HepG2 (cell line): ENCODE measurements around the gene LSM14B. TPM values are rescaled to one million over a fixed set of nuclear protein-coding genes. Genes with fewer than 3 reads are reported as not detected.
A peak's percentile ranks its signal among the peaks of the same experiment; 100 is the strongest.

Experiments
- ATAC-seq: fragments of 200-7000 bp; cut with Tn5 transposase; 3 replicates; pipeline ENCODE4 v1.9.1; 2020; ENCODE audit warnings: mild to moderate bottlenecking, moderate library complexity
- Bru-seq: library from RNA; stranded (reverse); fragments of 400-500 nt; gene quantifications from one replicate; lab custom pipeline; 2021; lab: Mats Ljungman, UMichigan
- BruChase-seq, 2 experiments: library from RNA; stranded (reverse); fragments of 400-500 nt; gene quantifications; one replicate each; lab custom pipeline; 2021; lab: Mats Ljungman, UMichigan
- BruUV-seq: library from RNA; stranded (reverse); fragments of 400-500 nt; replicated peaks from 2 replicates; lab custom pipeline; 2021; lab: Mats Ljungman, UMichigan
- CTCF ChIA-PET: fragments of 300-600 bp; formaldehyde crosslinking; extraction: SDS; loops from one replicate; lab custom pipeline; 2021; ENCODE audit warnings: low total read pairs, inconsistent platforms, low intra/inter-chr PET ratio; lab: Yijun Ruan, JAX
- POLR2A ChIA-PET: fragments of 350-600 bp; sonication (Branson Sonifier 250); formaldehyde crosslinking; loops from one replicate; lab custom pipeline; 2020; ENCODE audit warnings: antibody characterized with exemption, inconsistent platforms; lab: Yijun Ruan, JAX
- DNase-seq: peaks from one replicate; pipeline ENCODE4 v3.0.0-alpha.2; 2015; ENCODE audit warnings: low spot score
- FAIRE-seq: peaks from 3 replicates; lab custom pipeline; 2011; peaks lifted over from hg19 to GRCh38; lab: Jason Lieb, UNC
- H2AFZ ChIP-seq: one replicate; pipeline ENCODE4 v1.6.1; 2011; ENCODE audit warnings: low read length, inconsistent platforms
- H3K27ac ChIP-seq: fragments of 300-600 bp; 3 replicates; pipeline ENCODE4 v1.8.0; 2011; ENCODE audit warnings: mixed run types, mild to moderate bottlenecking, mixed read lengths, low read length, inconsistent platforms; ENCODE audit not compliant: insufficient read depth; ENCODE audit errors: extremely low read length
- H3K27me3 ChIP-seq, 2 experiments: fragments of 200-600 bp in 1 of 2; 2 replicates in 1 of 2; 3 replicates in 1 of 2; pipeline versions ENCODE4 v1.6.0 to v1.8.0; 2011; ENCODE audit warnings: low read length in 2 of 2, mild to moderate bottlenecking in 2 of 2, moderate library complexity in 2 of 2, inconsistent platforms in 1 of 2; ENCODE audit not compliant: insufficient read depth in 2 of 2, control insufficient read depth in 1 of 2
- H3K36me3 ChIP-seq, 2 experiments: fragments of 200-600 bp in 1 of 2; replicated peaks in 1 of 2; 2 replicates in 1 of 2; 3 replicates in 1 of 2; pipeline versions ENCODE4 v1.5.1 to v1.8.0; 2011; ENCODE audit warnings: low read length in 2 of 2, inconsistent platforms in 1 of 2; ENCODE audit not compliant: insufficient read depth in 2 of 2, control insufficient read depth in 1 of 2
- H3K4me1 ChIP-seq: 2 replicates; pipeline ENCODE4 v1.5.1; 2012; ENCODE audit warnings: low read length, inconsistent platforms; ENCODE audit not compliant: insufficient read depth
- H3K4me2 ChIP-seq: 2 replicates; pipeline ENCODE4 v1.6.0; 2011; ENCODE audit warnings: low read depth, low read length, inconsistent platforms
- H3K4me3 ChIP-seq, 3 experiments: fragments of 200-600 bp in 1 of 3; sonication (generic), shearing (Covaris generic) in 1 of 3; replicated peaks in 1 of 3; 2 replicates each; pipeline ENCODE4 v1.5.1; 2011 to 2016; ENCODE audit warnings: low read length in 3 of 3, inconsistent platforms in 2 of 3, low read depth in 2 of 3, mild to moderate bottlenecking in 2 of 3, control low read depth in 1 of 3, mixed read lengths in 1 of 3; ENCODE audit not compliant: insufficient read depth in 1 of 3
- H3K79me2 ChIP-seq: one replicate; pipeline ENCODE4 v1.6.1; 2011; ENCODE audit warnings: low read length, inconsistent platforms; ENCODE audit not compliant: insufficient read depth
- H3K9ac ChIP-seq: 2 replicates; pipeline ENCODE4 v1.6.0; 2011; ENCODE audit warnings: mild to moderate bottlenecking, low read depth, low read length, inconsistent platforms; ENCODE audit not compliant: insufficient read depth
- H3K9me3 ChIP-seq: 2 replicates; pipeline ENCODE4 v1.5.1; 2012; ENCODE audit warnings: mild to moderate bottlenecking, low read length
- H4K20me1 ChIP-seq: 2 replicates; pipeline ENCODE4 v1.6.0; 2011; ENCODE audit warnings: inconsistent platforms, mild to moderate bottlenecking, low read length, moderate library complexity; ENCODE audit not compliant: insufficient read depth
- ATF3 ChIP-seq: sonication (generic); formaldehyde crosslinking; IDR thresholded peaks from 2 replicates; pipeline ENCODE4 v1.4.0; 2020; ENCODE audit warnings: missing genetic modification reagents
- CREM ChIP-seq, 2 experiments: sonication (generic) in 1 of 2; formaldehyde crosslinking in 1 of 2; IDR thresholded peaks; 2 replicates each; pipeline versions ENCODE4 v1.4.0 to v1.6.1; 2016 to 2020; ENCODE audit warnings: antibody characterized with exemption in 1 of 2, mild to moderate bottlenecking in 1 of 2, missing genetic modification reagents in 1 of 2
- FOXP4 ChIP-seq: sonication (generic); formaldehyde crosslinking; IDR thresholded peaks from 2 replicates; pipeline ENCODE4 v1.4.0; 2020; ENCODE audit warnings: missing genetic modification reagents
- MEIS1 ChIP-seq: sonication (generic); formaldehyde crosslinking; IDR thresholded peaks from 2 replicates; pipeline ENCODE4 v1.9.0; 2021; ENCODE audit warnings: mild to moderate bottlenecking, missing genetic modification reagents, moderate library complexity, borderline replicate concordance
- PRPF4 ChIP-seq: fragments of 200-400 bp; formaldehyde crosslinking; IDR thresholded peaks from 2 replicates; pipeline ENCODE4 v1.6.1; 2016; ENCODE audit warnings: low read length, low read depth; ENCODE audit not compliant: poor library complexity, severe bottlenecking
- RAD51 ChIP-seq: fragments of 450-650 bp; IDR thresholded peaks from 2 replicates; pipeline ENCODE4 v1.6.1; 2016; ENCODE audit warnings: borderline replicate concordance
- RBFOX2 ChIP-seq: fragments of 200-400 bp; formaldehyde crosslinking; IDR thresholded peaks from 2 replicates; pipeline ENCODE4 v1.6.1; 2017; ENCODE audit warnings: low read depth, mild to moderate bottlenecking, low read length
- SIX4 ChIP-seq: sonication (generic); formaldehyde crosslinking; IDR thresholded peaks from 2 replicates; pipeline ENCODE4 v1.4.0; 2020; ENCODE audit warnings: missing genetic modification reagents
- ZEB1 ChIP-seq: IDR thresholded peaks from 2 replicates; pipeline ENCODE4 v1.6.1; 2012; ENCODE audit warnings: mild to moderate bottlenecking, low read depth, inconsistent platforms; ENCODE audit not compliant: insufficient replicate concordance
- ZFP36 ChIP-seq: fragments of 150-350 bp; IDR thresholded peaks from 2 replicates; pipeline ENCODE4 v1.6.1; 2018; ENCODE audit warnings: borderline replicate concordance, low read length, low read depth; ENCODE audit not compliant: partially characterized antibody
- ZNF121 ChIP-seq: sonication (generic); formaldehyde crosslinking; IDR thresholded peaks from 2 replicates; pipeline ENCODE4 v1.5.0; 2020; ENCODE audit warnings: mild to moderate bottlenecking, missing genetic modification reagents
- ZNF24 ChIP-seq: fragments of 450-650 bp; IDR thresholded peaks from 2 replicates; pipeline ENCODE4 v1.6.1; 2017; ENCODE audit warnings: antibody characterized with exemption, mild to moderate bottlenecking
- ZNF382 ChIP-seq: sonication (generic); formaldehyde crosslinking; IDR thresholded peaks from 2 replicates; pipeline ENCODE4 v1.5.0; 2020; ENCODE audit warnings: missing genetic modification reagents, mild to moderate bottlenecking, borderline replicate concordance
- ZNF577 ChIP-seq: sonication (generic); formaldehyde crosslinking; IDR thresholded peaks from 2 replicates; pipeline ENCODE4 v1.4.0; 2020; ENCODE audit warnings: mild to moderate bottlenecking, low read depth, missing genetic modification reagents, borderline replicate concordance
- ZNF83 ChIP-seq: sonication (generic); formaldehyde crosslinking; IDR thresholded peaks from 2 replicates; pipeline ENCODE4 v1.4.0; 2020; ENCODE audit warnings: missing genetic modification reagents, mild to moderate bottlenecking, borderline replicate concordance
- WGBS: methylation state at CpG from one replicate; pipeline ENCODE4 v1.1.6; 2017; ENCODE audit warnings: low lambda C conversion rate; 5-methylcytosine and 5-hydroxymethylcytosine counted together
- in situ Hi-C: cut with HindIII; loops from 2 replicates; pipeline ENCODE4 v1.10.0; 2017; ENCODE audit warnings: low pct_unique_long_range_greater_than_20kb; ENCODE audit not compliant: extremely low pct_ligation_motif_present
- intact Hi-C: fragments of 100-400 bp; cut with micrococcal nuclease; formaldehyde crosslinking; loops from one replicate; pipeline ENCODE4 v1.10.0; 2022; ENCODE audit not compliant: unreplicated experiment
- long read RNA-seq, 2 experiments: library from RNA in 1 of 2; library from polyadenylated mRNA in 1 of 2; stranded (forward) in 1 of 2; unstranded in 1 of 2; transcript quantifications; one replicate each; pipeline ENCODE4 v2.0.0, GENCODE V29; 2019 to 2022
- polyA minus RNA-seq, 3 experiments: library from RNA; depleted of rRNA, polyadenylated mRNA; stranded (reverse); fragments of >200 nt; gene quantifications; 2 replicates each; pipeline ENCODE4 v1.2.3, GENCODE V29; 2011; ENCODE audit warnings: low replicate concordance in 1 of 3
- polyA plus RNA-seq, 8 experiments: library from polyadenylated mRNA; depleted of rRNA in 3 of 8; stranded (reverse) in 7 of 8; unstranded in 1 of 8; fragments of >200 nt; fragmentation: Illumina TruSeq in 4 of 8; extraction: Trizol in 4 of 8; gene quantifications; 2 replicates each; pipeline versions ENCODE4 v1.2.1 to v1.2.3, GENCODE V29; 2011 to 2016; ENCODE audit warnings: low read depth in 4 of 8, missing spikeins in 1 of 8, mixed read lengths in 1 of 8; ENCODE audit not compliant: insufficient read depth in 1 of 8
- total RNA-seq, 5 experiments: library from RNA; depleted of rRNA; stranded (reverse); fragments of >200 nt; fragmentation: Illumina TruSeq; extraction: Trizol; gene quantifications; 2 replicates each; pipeline ENCODE4 v1.2.3, GENCODE V29; 2016; ENCODE audit warnings: low read depth in 1 of 5

The LSM14B gene
- total RNA-seq (2016; rRNA removed; fragmentation: Illumina TruSeq; extraction: Trizol) (77.7 and 79.2 TPM in 2 replicates), polyA plus RNA-seq (2011; rRNA removed) (43.3 and 50.4 TPM in 2 replicates), polyA minus RNA-seq (2011; rRNA and poly(A)+ RNA removed; ENCODE audit: low replicate concordance) (41.0 and 77.9 TPM in 2 replicates), Bru-seq, nascent RNA (percentile 88 among the genes with signal in this experiment), BruChase-seq, experiment 1, labeled RNA remaining after a 6-hour chase (percentile 96 among the genes with signal in this experiment), BruChase-seq, experiment 2, labeled RNA remaining after a 2-hour chase (percentile 95 among the genes with signal in this experiment)
- total RNA-seq (2016; cell fraction: cytosol; rRNA removed; fragmentation: Illumina TruSeq; extraction: Trizol; ENCODE audit: low read depth), result 24.5 and 25.5 TPM in 2 replicates
- 67.6 and 79.5 TPM in 2 replicates for total RNA-seq (2016; cell fraction: insoluble cytoplasmic fraction; rRNA removed; fragmentation: Illumina TruSeq; extraction: Trizol)
- 64.7 and 64.9 TPM in 2 replicates for total RNA-seq (2016; cell fraction: membrane; rRNA removed; fragmentation: Illumina TruSeq; extraction: Trizol)
- 45.7 and 51.1 TPM in 2 replicates for total RNA-seq (2016; cell fraction: nucleus; rRNA removed; fragmentation: Illumina TruSeq; extraction: Trizol)
- polyA plus RNA-seq (2011; cell fraction: cytosol; rRNA removed), result 24.6 and 38.4 TPM in 2 replicates
- polyA plus RNA-seq (2011; cell fraction: nucleus; rRNA removed), result 68.1 and 80.1 TPM in 2 replicates
- polyA plus RNA-seq (2012), result 35.5 and 43.9 TPM in 2 replicates
- 15.6 and 19.3 TPM in 2 replicates for polyA plus RNA-seq (2016; cell fraction: cytosol; fragmentation: Illumina TruSeq; extraction: Trizol; ENCODE audit: low read depth)
- 70.8 and 83.3 TPM in 2 replicates for polyA plus RNA-seq (2016; cell fraction: insoluble cytoplasmic fraction; fragmentation: Illumina TruSeq; extraction: Trizol; ENCODE audit: low read depth)
- 38.0 and 40.1 TPM in 2 replicates for polyA plus RNA-seq (2016; cell fraction: membrane; fragmentation: Illumina TruSeq; extraction: Trizol; ENCODE audit: low read depth)
- polyA plus RNA-seq (2016; cell fraction: nucleus; fragmentation: Illumina TruSeq; extraction: Trizol; ENCODE audit: insufficient read depth, low read depth), result 84.6 and 88.2 TPM in 2 replicates
- 22.8 and 27.3 TPM in 2 replicates for polyA minus RNA-seq (2011; cell fraction: cytosol; rRNA and poly(A)+ RNA removed)
- polyA minus RNA-seq (2011; cell fraction: nucleus; rRNA and poly(A)+ RNA removed), result 35.0 and 37.7 TPM in 2 replicates
- long read RNA-seq, experiment 1, partial matches to known transcripts, result 2 of 3 reads
- long read RNA-seq, experiment 1, other reads (novel, unspliced or antisense), result 1 of 3 reads
- long read RNA-seq, experiment 2, transcript LSM14B-201 (9 exons, 2,548 nt), result major isoform, 30 of 130 reads
- long read RNA-seq, experiment 2, partial matches to known transcripts, result 82 of 130 reads
- long read RNA-seq, experiment 2, other reads (novel, unspliced or antisense), result 18 of 130 reads

DNA sequence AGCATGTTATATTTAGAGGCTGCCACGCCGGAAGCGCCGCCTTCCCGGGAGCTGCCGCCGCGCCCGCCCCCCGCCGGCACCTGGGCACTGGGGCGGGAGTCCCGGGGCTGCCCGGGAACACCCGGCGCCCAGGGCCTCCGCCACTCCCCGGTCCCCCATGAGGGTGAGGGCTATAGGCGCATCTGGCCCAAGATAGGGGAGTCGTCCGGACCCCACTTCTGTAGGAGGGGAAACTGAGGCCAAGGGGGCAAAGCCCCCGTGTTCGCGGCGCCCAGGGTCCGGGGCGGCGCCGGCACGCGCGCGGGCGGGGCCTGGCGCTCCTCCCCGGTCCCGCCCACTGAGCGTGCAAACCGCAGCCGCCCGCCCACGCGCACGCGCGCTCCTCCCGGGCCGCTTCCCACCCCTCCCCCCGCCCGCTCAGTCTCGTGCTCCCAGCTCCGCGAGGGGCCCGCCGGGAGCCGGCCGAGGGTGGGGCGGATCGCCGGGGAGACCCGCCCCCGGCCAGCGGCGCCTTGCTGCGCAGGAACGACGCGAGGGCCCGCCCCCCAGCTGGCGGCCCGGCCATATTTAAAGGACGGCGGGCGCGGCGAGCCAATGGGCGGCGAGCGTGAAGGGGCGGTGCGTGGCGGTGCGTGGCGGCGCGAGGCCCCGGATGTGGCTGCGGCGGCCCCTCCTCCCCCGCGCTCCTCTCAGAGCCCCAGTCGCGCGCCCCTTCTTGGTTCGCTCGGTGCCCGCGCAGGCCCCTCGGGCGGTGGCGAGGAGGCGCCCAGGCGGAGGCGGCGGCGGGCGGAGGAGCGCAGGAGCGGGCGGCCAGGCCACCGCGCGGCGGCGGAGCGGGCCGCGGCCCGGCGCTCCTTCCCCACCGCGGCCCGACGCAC, at the start of gene LSM14B:
Gene LSM14B, plus strand, starts transcription at position 700 of the 878 bp plus-strand sequence. CDS start 192 bp downstream, outside the sequence.
- Histone ChIP-seq H3K4me1 (peaks cover 63% of the 10 kb centered on the region), H3K9me3 (no peaks in the 10 kb centered on the region), H3K27ac (peak within 1 kb of the TSS; percentile 86), H3K79me2 (peaks cover 24% of the 10 kb centered on the region), H3K36me3 (peaks cover 10 to 30% of the 10 kb centered on the region in 2 experiments), H4K20me1 (peaks cover 16% of the 10 kb centered on the region), H3K4me2 (peak within 1 kb of the TSS; percentile 98), H2AFZ (no peak within 1 kb of the TSS), H3K27me3 (peaks cover 5 to 19% of the 10 kb centered on the region in 2 experiments; a peak in 4 of 5 replicates), H3K4me3 (peak within 1 kb of the TSS; percentile 85 to 92 (median 87)), H3K9ac (peak within 1 kb of the TSS; percentile 84)
- FAIRE-seq (no peak), ATAC-seq (peak; percentile 60), DNase-seq (peak; percentile 95)
- in situ Hi-C loops (loop anchor here (5.0 kb wide), 1 partner anchor 55 kb away; the partner anchor contains the start of gene TAF4), intact Hi-C loops (loop anchor here (1.0 to 5.0 kb wide), 4 partner anchors 15 to 110 kb away; no protein-coding TSS in a partner anchor)
- ChIA-PET CTCF (no interaction called here), POLR2A (interaction anchor here (0.6 to 10.4 kb wide), 21 partner anchors 10 to 670 kb away, joined by 3 to 260 read pairs (median 4); partner anchors contain the start of genes CABLES2, LAMA5, MTG2 and PSMA7)
- WGBS, result 2% methylated on average over 27 of the region's 124 CpGs
- no TSS peak for BruUV-seq
- TF ChIP-seq RAD51 (no peak), ZNF83 (no peak), FOXP4 (no peak), ZNF382 (CRISPR knock-in tag) (no peak), PRPF4 (no peak), ZFP36 (no peak), ZEB1 (peak; percentile 38), SIX4 (no peak), ZNF577 (CRISPR knock-in tag) (no peak), MEIS1 (peak; percentile 79; the same call in 1 of the 2 replicates), RBFOX2 (peak; percentile 65), ZNF121 (CRISPR knock-in tag) (no peak), ATF3 (CRISPR knock-in tag) (no peak), CREM (IDR thresholded peaks at IDR 0.05) (no peak), CREM (CRISPR knock-in tag; IDR thresholded peaks at IDR 0.05) (no peak), ZNF24 (no peak)
